A673 (cell line): Measurements from ENCODE around the gene SUPT3H. TPM values are rescaled to one million over a fixed set of nuclear protein-coding genes. Genes with fewer than 3 reads are reported as not detected.

Experiments
- BruUV-seq: library from RNA; stranded (reverse); fragments of 400-500 nt; replicated peaks from 2 replicates; lab custom pipeline; 2021; lab: Mats Ljungman, UMichigan
- CTCF ChIA-PET: fragments of 300-600 bp; sonication (Branson Sonifier 250); formaldehyde crosslinking; loops from one replicate; lab custom pipeline; 2022; ENCODE audit warnings: antibody characterized with exemption; lab: Charles Lee
- POLR2A ChIA-PET: fragments of 300-600 bp; sonication (Branson Sonifier 250); formaldehyde crosslinking; loops from one replicate; lab custom pipeline; 2022; ENCODE audit warnings: antibody characterized with exemption; ENCODE audit not compliant: low non-redundant PET; lab: Charles Lee
- DNase-seq: peaks from one replicate; pipeline ENCODE4 v3.0.0-alpha.2; 2015; ENCODE audit warnings: low spot score
- H3K27ac ChIP-seq: fragments of 200-600 bp; sonication (generic); 2 replicates; pipeline ENCODE4 v1.5.1; 2016; ENCODE audit warnings: mixed run types, low read depth, mild to moderate bottlenecking, mixed read lengths, antibody characterized with exemption, low read length; ENCODE audit not compliant: poor library complexity, severe bottlenecking
- H3K27me3 ChIP-seq: fragments of 200-600 bp; sonication (generic); replicated peaks from 2 replicates; pipeline ENCODE4 v1.6.1; 2017; ENCODE audit warnings: mixed run types, low read depth, mild to moderate bottlenecking, mixed read lengths, antibody characterized with exemption, low read length; ENCODE audit not compliant: insufficient read depth, poor library complexity
- H3K36me3 ChIP-seq: fragments of 200-600 bp; sonication (generic); 2 replicates; pipeline ENCODE4 v1.6.1; 2016; ENCODE audit warnings: mixed run types, mild to moderate bottlenecking, mixed read lengths, antibody characterized with exemption, low read length; ENCODE audit not compliant: insufficient read depth, poor library complexity, severe bottlenecking
- H3K4me1 ChIP-seq: fragments of 200-600 bp; sonication (generic); 2 replicates; pipeline ENCODE4 v1.6.1; 2017; ENCODE audit warnings: mixed run types, mild to moderate bottlenecking, mixed read lengths, antibody characterized with exemption, low read length; ENCODE audit not compliant: insufficient read depth, poor library complexity, severe bottlenecking
- H3K4me3 ChIP-seq: fragments of 200-600 bp; sonication (generic); 2 replicates; pipeline ENCODE4 v1.5.1; 2016; ENCODE audit warnings: low read depth, mixed run types, mild to moderate bottlenecking, mixed read lengths, low read length; ENCODE audit not compliant: poor library complexity, severe bottlenecking
- H3K9me3 ChIP-seq: fragments of 200-600 bp; sonication (generic); 2 replicates; pipeline ENCODE4 v1.6.1; 2016; ENCODE audit warnings: mixed run types, low read depth, mild to moderate bottlenecking, mixed read lengths, antibody characterized with exemption, low read length; ENCODE audit not compliant: poor library complexity, severe bottlenecking
- EZH2 ChIP-seq: fragments of 200-600 bp; sonication (generic); IDR thresholded peaks from 2 replicates; pipeline ENCODE4 v1.6.1; 2017; ENCODE audit warnings: borderline replicate concordance, low read depth, mild to moderate bottlenecking, mixed read lengths, antibody characterized with exemption, low read length; ENCODE audit not compliant: poor library complexity, severe bottlenecking
- intact Hi-C: fragments of 100-400 bp; cut with micrococcal nuclease; formaldehyde crosslinking; loops from one replicate; pipeline ENCODE4 v1.10.0; 2022; ENCODE audit not compliant: unreplicated experiment
- total RNA-seq: library from RNA; stranded (reverse); gene quantifications from 2 replicates; pipeline ENCODE4 v1.2.3, GENCODE V29; 2021
- TF ChIP-seq, protein P1 (sequence below): fragments of 300-800, 200-600 bp; sonication (generic); conservative IDR thresholded peaks from 2 replicates; pipeline ENCODE4 v1.5.1; 2017; ENCODE audit warnings: low read depth, mild to moderate bottlenecking, antibody characterized with exemption, low read length, moderate library complexity, mixed read lengths

The SUPT3H gene
- total RNA-seq, 1 experiment from 2014 or later: 10.8 TPM

DNA sequence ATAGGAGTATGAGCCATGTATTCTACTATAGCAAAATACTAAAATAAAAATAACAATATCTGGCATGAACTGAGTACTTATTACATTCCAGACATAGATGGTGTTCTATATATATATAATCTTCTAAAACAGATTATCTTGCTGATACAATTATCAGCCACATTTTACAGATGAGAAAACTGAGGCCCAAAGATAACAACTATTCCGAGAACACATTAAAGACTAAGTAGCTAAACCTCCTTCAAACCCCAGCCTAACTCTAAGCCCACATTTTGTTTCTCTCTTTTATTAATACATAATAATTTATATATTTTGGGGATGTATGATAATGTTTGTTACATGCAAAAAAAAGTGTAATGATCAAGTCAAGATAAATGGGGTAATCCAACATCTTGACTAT, 148.3 kb downstream of the SUPT3H start:
- POLR2A ChIA-PET: no interaction called here
- no TSS peak for BruUV-seq
- DNase-seq: no peak
- CTCF ChIA-PET: no interaction called here
- TF ChIP-seq, protein P1, sequence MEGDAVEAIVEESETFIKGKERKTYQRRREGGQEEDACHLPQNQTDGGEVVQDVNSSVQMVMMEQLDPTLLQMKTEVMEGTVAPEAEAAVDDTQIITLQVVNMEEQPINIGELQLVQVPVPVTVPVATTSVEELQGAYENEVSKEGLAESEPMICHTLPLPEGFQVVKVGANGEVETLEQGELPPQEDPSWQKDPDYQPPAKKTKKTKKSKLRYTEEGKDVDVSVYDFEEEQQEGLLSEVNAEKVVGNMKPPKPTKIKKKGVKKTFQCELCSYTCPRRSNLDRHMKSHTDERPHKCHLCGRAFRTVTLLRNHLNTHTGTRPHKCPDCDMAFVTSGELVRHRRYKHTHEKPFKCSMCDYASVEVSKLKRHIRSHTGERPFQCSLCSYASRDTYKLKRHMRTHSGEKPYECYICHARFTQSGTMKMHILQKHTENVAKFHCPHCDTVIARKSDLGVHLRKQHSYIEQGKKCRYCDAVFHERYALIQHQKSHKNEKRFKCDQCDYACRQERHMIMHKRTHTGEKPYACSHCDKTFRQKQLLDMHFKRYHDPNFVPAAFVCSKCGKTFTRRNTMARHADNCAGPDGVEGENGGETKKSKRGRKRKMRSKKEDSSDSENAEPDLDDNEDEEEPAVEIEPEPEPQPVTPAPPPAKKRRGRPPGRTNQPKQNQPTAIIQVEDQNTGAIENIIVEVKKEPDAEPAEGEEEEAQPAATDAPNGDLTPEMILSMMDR: no peak
- TF ChIP-seq EZH2: no peak
- Histone ChIP-seq H3K36me3 (no peaks in the 10 kb centered on the region), H3K27me3 (no peaks in the 10 kb centered on the region), H3K9me3 (peaks cover 4% of the 10 kb centered on the region), H3K27ac (no peak overlapping the region), H3K4me3 (no peak overlapping the region), H3K4me1 (no peaks in the 10 kb centered on the region)
- intact Hi-C loops: no loop called here

DNA sequence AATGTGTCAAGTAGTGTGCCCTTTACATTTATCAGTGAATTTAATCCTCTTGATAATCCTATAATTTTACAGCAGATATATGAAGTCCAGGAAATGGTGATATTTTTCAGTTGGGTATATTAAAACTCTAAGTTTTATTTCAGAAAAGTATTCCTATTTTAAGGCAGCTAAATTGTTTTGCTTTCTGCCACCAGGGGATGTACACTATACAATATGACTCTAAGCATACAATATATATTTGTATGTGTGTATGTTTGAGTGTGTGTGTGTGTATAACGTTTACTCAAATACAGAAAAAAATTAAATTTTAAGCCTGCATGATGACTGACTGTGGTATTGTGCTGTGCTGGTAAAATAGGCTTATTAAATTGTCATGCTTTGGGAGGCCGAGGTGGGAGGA, 151.7 kb downstream of the SUPT3H start:
- no peaks in the 10 kb centered on the region for H3K4me1 ChIP-seq
- H3K4me3 ChIP-seq: no peak overlapping the region
- intact Hi-C loops: no loop called here
- no peaks in the 10 kb centered on the region for H3K36me3 ChIP-seq
- TF ChIP-seq, protein P1: peak; percentile 38; the same call in 1 of the 2 replicates
- no peak for TF ChIP-seq EZH2
- DNase-seq: no peak
- no peak overlapping the region for H3K27ac ChIP-seq
- POLR2A ChIA-PET: no interaction called here
- no TSS peak for BruUV-seq
- H3K9me3 ChIP-seq: no peaks in the 10 kb centered on the region
- CTCF ChIA-PET: no interaction called here
- no peaks in the 10 kb centered on the region for H3K27me3 ChIP-seq

DNA sequence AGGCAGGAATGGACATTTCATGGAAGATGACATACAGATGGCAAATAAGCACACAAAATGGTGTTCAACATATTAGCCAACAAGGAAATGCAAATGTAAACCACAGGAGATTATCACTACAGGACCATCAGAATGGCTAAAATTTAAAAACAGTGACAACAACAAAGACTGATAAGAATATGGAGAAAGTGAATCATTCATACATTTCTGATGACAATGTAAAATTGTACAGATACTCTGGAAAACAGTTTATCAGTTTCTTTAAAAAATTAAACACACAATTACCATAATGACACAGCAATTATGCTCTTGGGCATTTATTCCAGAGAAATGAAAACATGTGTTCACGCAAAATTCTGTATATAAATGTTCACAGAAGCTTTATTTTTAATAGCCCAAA, 155.4 kb downstream of the SUPT3H start:
- CTCF ChIA-PET: no interaction called here
- no peak for TF ChIP-seq EZH2
- TF ChIP-seq, protein P1: no peak
- H3K27me3 ChIP-seq: no peaks in the 10 kb centered on the region
- no peak overlapping the region for H3K4me3 ChIP-seq
- no TSS peak for BruUV-seq
- POLR2A ChIA-PET: no interaction called here
- intact Hi-C loops: no loop called here
- no peaks in the 10 kb centered on the region for H3K9me3 ChIP-seq
- no peak for DNase-seq
- no peak overlapping the region for H3K27ac ChIP-seq
- no peaks in the 10 kb centered on the region for H3K36me3 ChIP-seq
- H3K4me1 ChIP-seq: no peaks in the 10 kb centered on the region
